ENCODE measurements around the gene RUFY4.

DNA sequence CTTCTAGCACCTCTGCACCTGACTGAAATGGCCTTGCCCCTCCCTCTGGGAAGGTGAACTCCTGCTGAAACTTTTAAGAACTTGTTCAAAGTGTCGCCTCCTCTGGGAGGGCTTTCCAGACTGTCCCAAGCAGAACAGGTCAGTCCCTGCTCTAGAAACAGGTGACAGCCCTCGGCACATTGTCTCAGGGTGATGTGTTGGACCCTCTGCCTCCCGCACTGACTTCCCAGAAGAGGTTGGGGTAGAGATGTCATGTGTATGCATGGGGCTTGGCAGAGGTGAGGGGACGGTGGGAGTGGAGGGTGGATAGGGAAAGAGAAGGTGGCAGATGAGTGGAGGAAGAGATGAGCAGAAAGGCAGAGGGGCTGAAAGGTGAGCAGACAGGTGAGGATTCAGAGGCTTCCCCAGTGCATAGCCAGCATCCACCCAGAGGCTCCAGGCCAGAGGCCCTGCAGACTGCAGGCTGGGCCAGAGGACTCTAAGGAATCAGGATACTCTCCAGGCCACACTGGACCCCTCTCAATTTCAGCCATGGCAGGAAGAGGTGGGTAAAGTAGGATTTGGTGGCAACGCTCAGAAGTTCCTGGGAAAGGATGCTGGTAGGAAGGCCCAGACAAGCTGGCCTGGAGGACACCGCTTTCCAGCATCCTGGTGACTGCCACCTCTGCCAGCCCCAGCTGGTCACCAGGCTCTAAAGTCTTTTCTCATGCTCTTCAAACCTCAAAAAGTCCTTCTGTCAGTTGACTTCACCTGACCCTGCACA, 41.4 kb upstream of the RUFY4 start:
- TF ChIP-seq TAF1 (IDR thresholded peaks at IDR 0.05; ENCODE audit: borderline replicate concordance, insufficient read depth, low read length) (no peak), POLR2AphosphoS5 (IDR thresholded peaks at IDR 0.05; ENCODE audit: low read depth, low read length) (no peak)
- TF ChIP-seq, protein P1, sequence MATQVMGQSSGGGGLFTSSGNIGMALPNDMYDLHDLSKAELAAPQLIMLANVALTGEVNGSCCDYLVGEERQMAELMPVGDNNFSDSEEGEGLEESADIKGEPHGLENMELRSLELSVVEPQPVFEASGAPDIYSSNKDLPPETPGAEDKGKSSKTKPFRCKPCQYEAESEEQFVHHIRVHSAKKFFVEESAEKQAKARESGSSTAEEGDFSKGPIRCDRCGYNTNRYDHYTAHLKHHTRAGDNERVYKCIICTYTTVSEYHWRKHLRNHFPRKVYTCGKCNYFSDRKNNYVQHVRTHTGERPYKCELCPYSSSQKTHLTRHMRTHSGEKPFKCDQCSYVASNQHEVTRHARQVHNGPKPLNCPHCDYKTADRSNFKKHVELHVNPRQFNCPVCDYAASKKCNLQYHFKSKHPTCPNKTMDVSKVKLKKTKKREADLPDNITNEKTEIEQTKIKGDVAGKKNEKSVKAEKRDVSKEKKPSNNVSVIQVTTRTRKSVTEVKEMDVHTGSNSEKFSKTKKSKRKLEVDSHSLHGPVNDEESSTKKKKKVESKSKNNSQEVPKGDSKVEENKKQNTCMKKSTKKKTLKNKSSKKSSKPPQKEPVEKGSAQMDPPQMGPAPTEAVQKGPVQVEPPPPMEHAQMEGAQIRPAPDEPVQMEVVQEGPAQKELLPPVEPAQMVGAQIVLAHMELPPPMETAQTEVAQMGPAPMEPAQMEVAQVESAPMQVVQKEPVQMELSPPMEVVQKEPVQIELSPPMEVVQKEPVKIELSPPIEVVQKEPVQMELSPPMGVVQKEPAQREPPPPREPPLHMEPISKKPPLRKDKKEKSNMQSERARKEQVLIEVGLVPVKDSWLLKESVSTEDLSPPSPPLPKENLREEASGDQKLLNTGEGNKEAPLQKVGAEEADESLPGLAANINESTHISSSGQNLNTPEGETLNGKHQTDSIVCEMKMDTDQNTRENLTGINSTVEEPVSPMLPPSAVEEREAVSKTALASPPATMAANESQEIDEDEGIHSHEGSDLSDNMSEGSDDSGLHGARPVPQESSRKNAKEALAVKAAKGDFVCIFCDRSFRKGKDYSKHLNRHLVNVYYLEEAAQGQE (IDR thresholded peaks at IDR 0.05; ENCODE audit: insufficient read depth in 1 of 2, low read depth in 2 of 2, low read length in 2 of 2), result no peak
